GM12891 (cell line): ENCODE measurements around the gene KCND3.

Source experiments
- POLR2A ChIP-seq: IDR thresholded peaks from 2 replicates; pipeline ENCODE4 v1.6.1; 2011; ENCODE audit warnings: low read depth, low read length, control low read depth
- POLR2AphosphoS5 ChIP-seq: IDR thresholded peaks from 2 replicates; pipeline ENCODE4 v1.6.1; 2011; ENCODE audit warnings: low read depth, low read length, control low read depth

DNA sequence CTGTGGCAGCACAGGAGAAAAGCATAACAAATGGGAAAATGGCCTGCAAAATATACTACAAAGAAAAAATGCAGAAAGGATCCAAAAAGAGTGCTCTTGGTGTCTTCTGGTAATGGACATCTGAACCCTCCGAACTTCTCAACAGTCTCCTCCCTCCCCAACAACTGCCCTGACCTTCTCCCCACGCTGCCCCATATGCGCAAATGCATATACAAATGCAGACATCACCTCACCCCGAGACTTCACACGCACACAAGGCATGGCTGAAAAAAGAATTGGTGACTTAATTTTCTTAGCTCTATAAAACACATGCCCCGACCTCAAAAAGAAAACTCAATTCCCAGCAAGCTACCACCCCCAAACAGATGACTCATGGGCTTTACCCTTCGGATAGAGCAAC lies 8.4 kb downstream of the KCND3 start:
- TF ChIP-seq POLR2A (no peak), POLR2AphosphoS5 (no peak)
